HTR-8/SVneo (cell line): ENCODE data around the gene CXADR.
A peak's percentile ranks its signal among the peaks of the same experiment; 100 is the strongest.
"Not testable (repeated sequence)": the region's sequence is repeated elsewhere in the genome, so short reads cannot be mapped to it uniquely, and the experiment has no call there.

Source experiments
- DNase-seq: peaks from one replicate; pipeline ENCODE4 v3.0.0; 2011; ENCODE audit warnings: low spot score, mixed read lengths; ENCODE audit not compliant: insufficient read length
- FAIRE-seq: peaks from 2 replicates; lab custom pipeline; 2011; peaks lifted over from hg19 to GRCh38; lab: Jason Lieb, UNC

The CXADR gene

GRCh38 chr21:17512253-17513213 lies at the start of gene CXADR:
CXADR (plus strand) TSS chr21:17513043; CDS start chr21:17513130, 87 bp downstream.
- no peak for FAIRE-seq
- DNase-seq = peak; percentile 80

DNA sequence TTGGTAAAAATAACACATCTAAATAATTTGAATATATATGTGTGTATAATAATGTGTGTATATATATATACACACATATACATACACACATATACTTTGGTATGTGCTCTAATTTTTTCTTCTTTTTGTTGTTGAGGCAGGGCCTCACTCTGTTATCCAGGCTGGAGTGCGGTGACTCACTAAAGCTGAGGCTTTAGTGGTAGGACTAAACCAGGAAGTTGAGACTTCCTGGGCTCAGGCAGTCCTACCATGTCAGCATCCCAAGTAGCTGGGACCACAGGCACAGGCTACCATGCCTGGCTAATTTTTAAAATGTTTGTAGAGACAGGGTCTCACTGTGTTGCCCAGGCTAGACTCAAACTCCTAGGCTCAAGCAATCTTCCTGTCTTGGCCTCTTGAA lies 46.7 kb upstream of the CXADR start:
- FAIRE-seq (no peak), DNase-seq (no peak)

GRCh38 chr21:17467392-17467791 lies 45.5 kb upstream of the CXADR start:
- no peak for DNase-seq
- FAIRE-seq = no peak

DNA sequence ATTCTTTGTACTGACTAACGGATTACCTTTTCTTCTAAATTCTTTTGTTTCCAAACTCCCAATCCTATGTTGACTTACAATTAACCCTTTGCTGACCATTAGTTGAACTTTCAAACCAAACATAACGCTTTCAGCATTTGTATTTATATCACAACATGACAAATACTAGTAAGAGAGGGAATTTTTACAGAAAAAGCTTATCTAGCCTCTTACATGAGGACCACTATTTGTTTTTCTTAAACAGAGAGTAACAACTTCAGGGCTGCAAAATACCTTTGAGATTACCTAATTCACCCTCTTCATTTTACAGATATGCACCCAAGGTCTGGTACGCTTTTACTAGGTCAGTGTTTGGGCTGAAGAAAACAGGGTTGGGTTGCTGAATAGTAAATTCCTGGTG lies 45.0 kb upstream of the CXADR start:
- FAIRE-seq (no peak), DNase-seq (no peak)

- FAIRE-seq = no peak
- no peak for DNase-seq
These were observed 44.1 kb upstream of the CXADR start for GRCh38 chr21:17468698-17469097.

- DNase-seq (no peak), FAIRE-seq (no peak)
These were observed 43.1 kb upstream of the CXADR start for GRCh38 chr21:17469727-17470126.

DNA sequence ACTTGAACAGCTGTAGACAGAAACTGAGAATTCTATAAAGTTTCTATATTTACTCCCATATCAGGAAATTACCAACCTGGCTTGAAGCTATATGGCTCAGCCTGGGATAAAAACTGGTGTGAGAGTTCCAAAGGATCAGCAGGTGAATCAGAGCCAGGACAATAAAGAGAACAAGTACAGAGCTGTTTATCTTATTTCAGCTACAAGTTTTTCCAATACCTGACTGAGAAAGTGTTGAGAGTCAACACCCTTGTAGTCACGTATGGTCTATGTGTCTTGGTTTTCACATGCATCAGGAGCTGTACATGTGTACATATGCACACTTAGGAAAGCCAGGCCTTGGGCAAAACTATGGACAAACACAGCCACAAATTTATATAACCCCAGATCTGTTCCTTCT lies 40.7 kb upstream of the CXADR start:
- FAIRE-seq = no peak
- DNase-seq = no peak

DNA sequence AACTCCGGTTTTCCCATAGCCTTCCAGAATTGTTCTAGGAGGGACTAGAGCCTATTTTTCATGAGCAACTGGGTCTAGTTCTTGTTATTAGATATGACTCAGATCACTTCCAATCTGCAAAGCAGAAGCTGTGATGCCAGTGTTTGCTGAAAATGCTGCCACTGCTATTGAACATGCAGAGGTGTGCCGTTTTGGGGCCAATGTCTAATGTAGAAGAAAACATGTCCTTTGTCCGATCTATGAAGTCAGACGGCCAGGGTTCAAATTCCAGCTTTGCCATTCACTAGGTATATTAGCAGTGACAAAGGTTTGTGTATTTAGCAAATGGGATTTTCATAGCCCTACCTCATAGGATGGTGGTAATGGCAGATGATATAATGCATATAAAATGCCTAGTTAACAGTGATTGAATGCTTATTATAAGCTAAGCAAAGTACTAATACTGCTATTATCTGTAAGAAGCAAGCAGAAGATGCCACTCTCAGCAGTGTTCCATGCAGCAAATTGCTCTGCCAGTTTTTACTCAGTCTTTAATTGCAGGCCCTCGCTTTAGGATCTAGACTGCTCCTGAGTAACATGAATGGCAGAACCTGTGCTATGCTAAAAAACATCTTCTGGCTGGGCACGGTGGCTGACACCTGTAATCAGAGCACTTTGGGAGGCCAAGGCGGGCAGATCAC lies 40.1 kb upstream of the CXADR start:
- DNase-seq = no peak

GRCh38 chr21:17476006-17476405 lies 36.8 kb upstream of the CXADR start:
- no peak for DNase-seq
- FAIRE-seq = no peak

More for the DNA sequence above, 40.1 kb upstream of the CXADR start:
- no peak for FAIRE-seq

DNA sequence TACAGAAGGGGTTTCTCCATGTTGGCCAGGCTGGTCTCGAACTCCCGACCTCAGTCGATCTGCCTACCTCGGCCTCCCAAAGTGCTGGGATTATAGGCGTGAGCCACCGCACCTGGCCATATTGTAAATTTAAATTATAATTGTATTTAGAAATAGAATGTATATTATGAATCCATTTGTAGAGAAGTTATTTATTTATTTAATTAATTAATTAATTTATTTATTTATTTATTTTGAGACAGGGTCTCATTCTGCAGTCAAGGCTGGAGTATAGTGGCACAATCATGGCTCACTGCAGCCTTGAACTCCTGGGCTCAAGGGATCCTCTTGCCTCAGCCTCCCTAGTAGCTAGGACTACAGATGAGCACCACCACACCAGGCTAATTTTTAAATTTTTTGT lies 34.7 kb upstream of the CXADR start:
- FAIRE-seq, DNase-seq: not testable (repeated sequence)

DNA sequence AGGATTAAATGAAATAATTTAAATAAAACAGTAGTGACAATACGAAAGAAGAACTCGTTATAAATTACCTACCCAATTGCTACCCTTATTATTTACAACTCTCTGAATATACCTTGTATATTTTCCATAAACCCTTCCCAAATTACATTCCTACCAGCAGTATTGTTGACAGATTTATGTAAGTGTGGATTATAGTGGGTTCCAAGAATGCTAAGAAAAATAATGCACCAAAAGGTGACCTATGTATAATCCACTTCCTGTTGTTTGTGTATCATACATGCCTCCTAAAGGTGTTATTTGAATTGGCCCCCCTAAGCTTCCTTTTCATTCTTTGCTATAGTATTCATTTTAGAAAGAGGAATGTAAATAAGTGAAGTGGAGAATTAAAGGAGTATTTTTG lies 33.2 kb upstream of the CXADR start:
- DNase-seq = no peak
- no peak for FAIRE-seq

DNA sequence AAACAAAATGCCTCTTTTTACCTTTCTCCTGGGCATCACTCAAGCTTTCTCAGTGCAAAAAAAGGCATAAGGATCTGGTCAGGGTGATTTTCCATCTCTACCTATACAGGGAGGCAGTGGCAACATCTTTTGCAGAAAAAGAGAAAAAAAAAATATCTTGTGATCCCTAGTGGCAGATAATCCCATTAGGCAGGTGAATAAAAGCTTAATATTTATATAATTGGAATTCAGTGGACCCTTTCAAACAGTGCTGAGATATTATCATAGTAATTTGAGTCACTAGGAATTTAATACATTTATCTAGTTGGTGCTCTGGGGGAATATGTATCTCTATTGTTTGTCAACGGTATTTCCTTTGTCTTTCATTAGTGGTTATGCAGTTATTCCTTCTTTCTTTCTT lies 29.9 kb upstream of the CXADR start:
- FAIRE-seq (no peak), DNase-seq (no peak)

DNA sequence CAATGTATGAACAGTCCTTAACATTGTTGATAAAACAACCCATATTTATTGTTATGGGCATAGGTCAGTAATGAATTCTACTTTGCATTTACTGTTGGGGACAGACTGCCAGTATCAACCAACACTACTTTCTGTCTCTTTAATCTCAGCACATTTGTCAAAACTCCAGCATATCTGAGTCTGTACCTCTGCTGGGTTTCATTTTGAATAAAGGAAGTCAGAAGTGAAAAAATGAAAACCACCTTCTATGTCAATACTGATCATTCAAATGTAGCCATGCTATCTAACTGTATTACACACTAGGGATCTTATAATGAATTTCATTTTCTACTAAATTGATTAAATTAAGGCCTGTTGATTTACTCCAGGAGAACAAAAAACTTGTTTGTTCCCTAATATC lies 24.2 kb upstream of the CXADR start:
- FAIRE-seq = no peak
- DNase-seq = no peak

DNA sequence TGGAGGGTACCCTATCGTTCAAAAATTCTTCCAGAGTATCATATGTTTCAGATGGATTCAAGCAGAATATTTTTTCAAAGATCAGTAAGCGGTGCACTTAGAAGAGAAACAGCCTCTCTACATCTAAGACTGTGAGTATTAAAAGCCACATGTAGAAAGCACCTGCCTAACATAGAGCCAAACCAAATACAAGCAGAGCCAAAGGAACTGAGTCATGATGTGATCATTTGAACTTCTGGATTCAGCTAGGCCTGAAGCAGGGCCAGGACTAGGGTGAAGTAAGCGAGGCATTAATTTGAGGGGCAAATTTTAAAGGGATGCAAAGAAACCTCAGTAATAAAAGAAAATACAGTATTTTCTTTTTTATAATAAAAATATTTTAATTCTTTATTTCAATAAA lies 23.3 kb upstream of the CXADR start:
- FAIRE-seq, DNase-seq: not testable (repeated sequence)

DNA sequence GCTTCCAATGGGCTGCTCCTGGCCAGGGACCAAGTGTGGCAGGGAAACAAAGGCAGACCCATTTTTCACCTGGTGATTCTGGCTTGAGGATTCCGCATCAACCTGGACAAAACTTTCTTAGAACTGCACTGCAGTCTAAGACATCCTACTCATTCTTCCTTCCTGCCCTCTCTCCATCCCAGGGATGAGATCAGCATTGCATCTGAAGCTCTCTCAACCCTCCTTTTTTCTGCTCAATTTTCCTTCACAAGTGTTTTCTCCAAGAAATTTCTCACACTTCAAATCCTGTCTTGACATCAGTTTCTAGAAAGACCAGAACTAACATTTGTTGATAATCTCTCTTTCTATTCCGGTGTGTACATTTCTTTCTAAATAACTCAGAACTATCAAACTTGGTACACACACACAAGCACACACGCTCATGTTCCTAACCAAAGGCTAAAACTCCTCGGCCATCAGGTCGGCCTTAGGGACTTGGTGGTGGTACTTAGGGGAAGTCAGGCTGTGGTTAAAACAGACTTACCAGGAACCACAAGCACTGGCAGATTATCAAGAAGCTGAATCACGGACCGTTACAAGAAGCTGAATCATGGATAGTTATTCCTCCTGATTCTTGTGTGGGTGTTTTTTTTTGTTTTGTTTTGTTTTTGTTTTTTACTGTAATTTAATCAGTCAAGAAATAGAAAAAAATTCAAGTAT lies 21.0 kb upstream of the CXADR start:
- FAIRE-seq = no peak
- peak; percentile 70 for DNase-seq

DNA sequence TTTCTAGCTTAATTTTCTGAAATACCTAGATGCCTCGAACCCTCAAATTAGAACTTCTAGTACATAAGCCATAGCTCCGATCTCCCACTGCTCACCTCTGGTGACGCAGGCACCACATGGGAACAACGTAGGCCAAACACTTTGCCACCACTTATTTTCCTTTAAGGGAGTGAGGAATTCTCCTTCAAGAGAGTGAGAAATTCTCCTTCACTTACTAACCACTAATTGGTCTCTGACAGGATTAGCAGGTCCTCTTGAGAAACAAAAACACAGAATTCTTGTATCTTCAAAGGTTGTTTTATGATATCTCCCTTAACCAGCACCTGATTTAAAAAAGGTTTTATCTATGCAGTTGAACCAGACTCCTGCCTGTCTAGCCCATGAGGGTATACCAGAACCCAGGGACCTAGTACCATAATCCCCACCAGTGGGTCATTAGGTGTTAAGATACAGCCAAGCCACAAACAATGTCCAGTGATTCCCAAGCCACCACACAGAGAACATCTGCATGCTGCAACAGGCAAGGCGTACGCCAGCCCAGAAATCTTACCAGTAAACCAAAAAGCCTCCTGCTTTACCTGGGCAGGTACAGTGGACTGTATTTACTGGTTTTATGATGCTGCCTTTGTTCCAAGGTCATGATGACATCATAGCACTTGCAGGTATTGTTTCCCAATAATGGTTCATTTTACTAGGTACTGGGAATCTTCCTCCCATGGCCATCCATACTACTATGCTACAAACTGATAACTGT lies 20.3 kb upstream of the CXADR start:
- DNase-seq (no peak), FAIRE-seq (no peak)

DNA sequence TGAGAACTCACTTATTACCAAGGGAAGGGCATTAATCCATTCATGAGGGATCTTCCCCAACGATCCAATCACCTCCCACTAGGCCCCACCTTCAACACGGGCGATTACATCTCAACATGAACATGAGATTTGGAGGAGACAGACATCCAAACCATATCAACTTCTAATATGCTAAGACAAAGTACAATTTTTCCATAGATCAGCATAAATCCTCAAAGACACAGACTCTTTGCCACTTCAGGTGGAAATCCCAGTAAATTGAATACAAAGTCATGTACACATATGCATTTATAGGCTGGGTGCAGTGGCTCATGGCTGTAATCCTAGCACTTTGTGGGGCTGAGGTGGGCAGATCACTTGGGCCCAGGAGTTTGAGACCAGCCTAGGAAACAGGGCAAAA lies 18.8 kb upstream of the CXADR start:
- no peak for DNase-seq
- no peak for FAIRE-seq

GRCh38 chr21:17495680-17496079 lies 17.2 kb upstream of the CXADR start:
- FAIRE-seq (no peak), DNase-seq (no peak)

DNA sequence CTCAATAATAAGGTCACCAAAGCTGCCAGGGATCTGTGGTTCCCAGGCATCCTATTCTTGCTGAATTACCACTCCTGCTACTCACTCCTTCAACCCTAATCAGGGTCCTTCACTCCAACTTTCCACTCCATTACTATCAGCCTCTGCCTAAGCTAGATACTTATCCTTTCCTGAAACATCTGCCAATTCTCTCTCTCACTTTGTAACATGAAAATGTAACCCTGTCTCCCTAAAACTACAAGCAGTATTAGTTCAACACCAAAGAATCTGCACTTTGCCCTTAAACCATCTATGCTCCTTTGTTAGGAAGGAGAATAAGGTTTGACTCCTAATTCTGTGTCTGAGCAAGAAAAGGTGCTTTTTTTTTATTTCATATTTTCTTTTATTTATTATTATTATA lies 15.5 kb upstream of the CXADR start:
- no peak for FAIRE-seq
- no peak for DNase-seq

- no peak for DNase-seq
These were observed 14.3 kb upstream of the CXADR start for GRCh38 chr21:17498586-17498985.

More at GRCh38 chr21:17498586-17498985, 14.3 kb upstream of the CXADR start:
- no peak for FAIRE-seq
